CD4-positive, alpha-beta T cell treated with Interleukin-1 beta for 1 hour (primary cell): ENCODE data around the gene PBX3.

Experiments
- DNase-seq, 2 donors: peaks; one replicate each; pipeline ENCODE4 v3.0.0-alpha.2; 2020 to 2022

The PBX3 gene

GRCh38 chr9:125883565-125884217 is 136.5 kb downstream of the PBX3 start:
- no peak for DNase-seq

- DNase-seq: no peak
Observed at GRCh38 chr9:125884218-125884595, 137.0 kb downstream of the PBX3 start.

GRCh38 chr9:125885405-125886034 is 138.3 kb downstream of the PBX3 start:
- DNase-seq: no peak

DNA sequence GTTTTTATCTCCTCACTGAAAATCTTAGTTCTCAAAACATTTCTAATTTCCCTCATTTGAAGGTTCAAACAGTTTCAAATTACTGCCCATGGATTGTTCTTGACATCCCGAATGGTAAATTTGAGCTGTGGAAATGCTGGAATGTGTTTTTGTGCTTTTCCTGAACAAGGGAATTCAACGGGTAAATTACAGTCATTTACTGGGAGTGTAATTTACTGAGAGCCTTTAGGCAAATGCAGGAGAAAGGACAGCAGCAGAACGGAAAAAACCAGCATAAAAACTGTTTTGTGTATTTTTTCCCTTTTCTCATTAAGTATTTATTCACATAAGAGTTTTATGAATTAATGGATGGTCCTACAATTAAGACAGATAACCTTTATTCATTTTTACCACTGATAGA is 139.2 kb downstream of the PBX3 start:
- DNase-seq: no peak

GRCh38 chr9:125887172-125887571 is 140.0 kb downstream of the PBX3 start:
- no peak for DNase-seq

GRCh38 chr9:125888211-125888610 is 141.0 kb downstream of the PBX3 start:
- DNase-seq: no peak

DNA sequence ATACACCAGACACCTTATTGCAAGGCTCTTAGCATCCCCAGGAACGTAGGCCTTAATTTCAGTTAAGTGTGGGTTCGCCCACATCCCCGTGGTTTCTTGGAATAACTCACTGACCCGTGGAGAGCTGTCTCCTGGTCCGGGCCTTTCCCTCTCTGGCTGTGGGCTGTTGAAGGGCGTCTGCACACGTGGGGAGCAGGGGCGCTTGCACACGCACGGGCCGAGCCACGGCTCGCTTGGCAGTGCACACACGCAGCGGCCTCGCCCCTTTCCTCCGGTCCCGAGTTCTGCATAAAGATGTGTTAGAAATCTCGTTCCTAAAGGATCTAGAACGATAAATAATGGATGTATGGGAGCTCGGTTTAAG is 141.9 kb downstream of the PBX3 start:
- no peak for DNase-seq

GRCh38 chr9:125889476-125890419 is 142.6 kb downstream of the PBX3 start:
- DNase-seq: peak; percentile 14 to 30

GRCh38 chr9:125890826-125891225 is 143.7 kb downstream of the PBX3 start:
- DNase-seq: no peak

DNA sequence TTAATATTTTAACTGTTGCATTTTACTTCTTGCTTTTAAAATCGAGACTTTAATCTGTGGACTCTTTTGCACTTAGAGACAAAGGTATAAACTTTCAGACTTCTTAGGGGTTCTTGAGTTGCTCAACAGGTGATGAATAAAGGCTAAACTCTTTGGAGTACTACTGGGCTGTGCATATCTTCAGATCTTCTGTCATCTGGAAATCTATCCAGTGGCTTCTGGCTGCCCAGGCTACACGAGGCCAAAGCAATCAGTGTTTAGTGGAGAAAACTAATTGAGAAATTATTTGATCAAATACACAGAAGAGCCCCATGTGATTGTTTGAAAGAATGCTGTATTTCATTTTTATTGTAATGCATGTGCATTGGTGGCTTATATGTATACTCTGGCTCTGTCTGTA is 146.1 kb downstream of the PBX3 start:
- DNase-seq: no peak

- no peak for DNase-seq
Observed at GRCh38 chr9:125894566-125894965, 147.4 kb downstream of the PBX3 start.

DNA sequence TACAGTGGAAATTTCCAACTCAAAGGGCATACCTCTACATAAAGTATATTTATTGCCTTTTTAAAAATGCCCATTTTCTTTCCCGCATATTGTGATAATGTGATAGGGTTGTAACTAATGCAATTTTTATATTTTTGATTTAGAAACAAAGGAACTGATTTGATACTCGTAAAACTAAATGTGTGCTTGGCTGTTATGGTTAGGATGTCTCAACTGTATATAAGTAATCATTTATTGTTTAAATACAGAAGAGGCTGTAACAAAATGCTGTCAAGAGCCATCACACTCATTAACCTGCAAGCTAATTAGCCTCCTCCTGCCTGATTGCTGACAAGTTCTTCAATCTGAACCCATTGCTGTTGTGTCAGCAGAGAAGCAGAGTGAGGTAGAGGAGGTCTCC is 149.2 kb downstream of the PBX3 start:
- DNase-seq: no peak

- no peak for DNase-seq
Observed at GRCh38 chr9:125896964-125897363, 149.8 kb downstream of the PBX3 start.

- no peak for DNase-seq
Observed at GRCh38 chr9:125897481-125897880, 150.3 kb downstream of the PBX3 start.

DNA sequence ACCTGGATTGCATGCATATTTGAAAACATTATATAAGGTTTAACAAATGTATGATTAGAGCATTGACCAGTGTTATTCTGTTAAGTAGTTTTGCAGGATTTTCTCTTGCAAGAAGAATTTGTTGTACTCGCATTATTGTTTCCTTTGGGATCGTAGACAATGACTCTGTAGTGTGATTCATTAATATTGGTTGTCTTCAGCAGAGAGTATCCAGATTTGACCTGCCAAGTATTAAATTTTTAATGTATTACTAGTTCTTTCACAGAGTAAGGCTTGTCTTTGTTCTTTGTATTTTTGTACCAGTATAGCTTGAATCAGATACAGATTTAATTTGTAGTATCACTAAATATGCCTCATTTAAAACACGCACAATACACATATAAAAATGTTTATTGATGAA is 155.0 kb downstream of the PBX3 start:
- no peak for DNase-seq

- no peak for DNase-seq
Observed at GRCh38 chr9:125902831-125903512, 155.8 kb downstream of the PBX3 start.

DNA sequence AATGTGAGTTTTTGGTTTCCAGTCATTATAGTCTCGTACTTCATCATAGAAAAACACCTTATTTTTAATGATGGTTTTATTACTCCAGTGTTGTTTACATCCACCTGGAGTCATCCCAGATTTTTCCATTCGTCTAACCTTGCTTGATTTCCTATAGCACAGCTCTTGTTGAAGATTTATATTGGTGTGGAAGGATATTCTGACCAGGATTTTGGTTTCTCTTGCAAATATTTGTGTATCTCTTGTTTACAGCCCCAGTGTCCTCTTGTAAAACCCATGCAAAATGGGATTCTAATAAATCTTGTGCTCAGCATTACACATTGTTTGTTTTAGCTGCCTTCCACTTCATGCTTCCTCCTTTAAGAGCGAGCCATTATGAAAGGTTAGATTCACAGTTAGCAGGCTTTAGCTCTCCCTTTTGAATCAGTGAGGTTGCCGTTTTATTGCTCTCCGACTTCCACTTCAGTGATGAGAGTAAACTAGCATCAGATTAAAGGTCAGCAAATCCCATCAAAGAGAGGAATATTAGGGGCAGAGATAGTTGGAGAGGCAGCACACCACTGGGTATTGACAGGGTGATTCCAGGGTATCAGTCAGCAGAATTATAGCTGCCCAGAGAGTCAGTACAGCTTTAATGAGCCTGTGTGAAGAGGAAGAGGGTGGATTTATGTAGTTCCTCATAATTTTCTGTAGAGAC is 157.1 kb downstream of the PBX3 start:
- no peak for DNase-seq

DNA sequence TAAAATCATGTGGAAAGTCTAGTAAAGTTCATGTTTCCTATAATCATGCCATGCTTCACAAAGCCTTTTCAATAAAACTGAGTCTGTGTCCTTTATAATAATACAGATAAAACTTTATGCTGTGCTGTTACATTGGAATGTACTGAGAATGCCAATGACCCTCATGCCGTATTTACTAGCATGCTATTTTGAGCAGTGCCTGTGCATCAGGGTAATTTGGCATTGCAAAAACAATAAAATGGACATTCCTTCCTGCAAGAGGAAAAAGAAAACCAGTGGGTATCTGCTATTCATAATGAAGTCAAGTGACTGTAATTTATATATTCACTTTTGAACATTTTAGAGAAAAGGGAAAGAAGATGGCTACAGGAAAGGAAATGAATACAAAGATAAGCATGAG is 159.0 kb downstream of the PBX3 start:
- no peak for DNase-seq

- no peak for DNase-seq
Observed at GRCh38 chr9:125906893-125907292, 159.7 kb downstream of the PBX3 start.

DNA sequence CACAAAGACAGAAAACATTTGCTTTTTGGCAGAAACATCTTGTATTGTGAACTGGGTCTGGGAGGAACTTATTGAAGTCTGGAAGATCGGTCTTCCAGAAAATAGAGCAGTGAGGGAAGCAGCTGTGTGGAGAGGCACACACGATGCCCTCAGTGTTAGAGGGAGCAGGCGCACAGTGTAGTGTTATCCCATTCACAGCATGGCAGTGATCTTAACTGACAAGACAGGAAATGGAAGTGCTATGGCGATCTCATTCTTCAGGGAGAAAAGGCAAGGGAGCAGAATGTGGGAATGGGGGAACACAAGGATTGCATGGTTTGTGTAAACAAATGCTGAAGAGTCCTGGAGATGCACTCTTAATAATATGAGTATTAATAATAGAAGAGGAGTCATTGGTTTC is 161.0 kb downstream of the PBX3 start:
- DNase-seq: no peak

- no peak for DNase-seq
Observed at GRCh38 chr9:125908966-125909365, 161.8 kb downstream of the PBX3 start.

DNA sequence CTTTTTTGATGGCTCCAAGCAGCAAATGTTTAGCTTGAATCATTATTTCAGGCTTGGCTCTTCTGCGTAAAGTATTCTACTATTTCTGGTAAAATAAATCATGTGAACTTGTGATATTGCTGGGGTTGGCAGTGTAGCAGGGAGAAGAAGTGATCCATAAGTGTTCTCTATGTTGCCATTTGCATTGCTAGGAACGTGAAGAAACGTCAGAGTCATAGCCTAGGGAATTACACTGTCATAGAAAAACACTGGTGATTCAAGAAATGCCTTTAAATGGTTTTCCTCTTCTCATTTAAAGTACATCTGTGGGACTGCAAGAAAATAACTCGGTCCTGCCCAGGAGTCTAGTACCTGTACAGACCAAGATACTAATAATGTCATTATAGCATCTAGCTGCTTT is 162.3 kb downstream of the PBX3 start:
- no peak for DNase-seq

- DNase-seq: no peak
Observed at GRCh38 chr9:125910286-125910685, 163.1 kb downstream of the PBX3 start.
